ENCODE data around the gene ZBTB21. TPM values are rescaled to one million over a fixed set of nuclear protein-coding genes. Genes with fewer than 3 reads are reported as not detected.

ZBTB21 gene
- total RNA-seq, 2 experiments from 2014 or later = 18.0 to 18.4 TPM

DNA sequence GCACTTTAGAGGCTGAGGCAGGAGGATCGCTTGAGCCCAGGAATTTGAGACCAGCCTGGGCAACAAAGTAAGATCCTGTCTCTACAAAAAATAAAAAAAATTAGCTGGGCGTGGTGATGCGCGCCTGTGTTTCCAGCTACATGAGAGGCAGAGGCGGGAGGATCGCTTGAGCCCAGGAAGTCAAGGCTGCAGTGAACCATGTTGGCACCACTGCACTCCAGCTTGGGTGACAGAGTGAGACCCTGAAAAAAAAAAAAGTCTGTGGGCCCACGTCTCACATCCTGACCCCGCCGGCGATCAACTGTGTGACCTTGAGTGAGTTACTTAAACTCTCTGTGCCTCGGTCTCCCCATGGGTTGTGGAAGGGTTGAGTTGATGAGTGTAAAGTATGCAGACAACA is 12.7 kb upstream of the ZBTB21 start:
- Mint-ChIP-seq H3K4me1 (no peaks in the 10 kb centered on the region), H3K27me3 (peaks cover 2% of the 10 kb centered on the region), H3K27ac (no peak overlapping the region), H3K36me3 (ENCODE audit: low read depth) (no peaks in the 10 kb centered on the region), H3K4me3 (no peak overlapping the region), H3K9me3 (peaks cover 3% of the 10 kb centered on the region)
- ChIA-PET POLR2A (no interaction called here), CTCF (no interaction called here)
- no peak for DNase-seq

DNA sequence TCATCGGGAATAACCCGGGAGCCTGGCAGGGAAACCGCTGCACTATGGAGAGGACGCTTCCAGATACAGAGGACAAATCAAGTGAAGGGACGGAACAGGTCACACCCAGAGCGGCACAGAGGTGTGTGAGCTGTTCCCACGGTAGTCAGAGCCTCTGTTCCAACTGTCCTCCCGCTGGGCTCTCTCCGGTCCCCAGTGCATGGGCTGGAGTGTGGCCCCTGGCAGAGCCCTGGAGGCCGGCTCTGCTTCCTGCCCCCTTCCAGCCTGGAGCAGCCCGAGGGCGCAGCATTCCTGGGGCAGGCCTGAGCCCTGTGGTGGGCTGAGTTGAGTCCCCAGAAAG is 11.9 kb upstream of the ZBTB21 start:
- Mint-ChIP-seq H3K36me3 (ENCODE audit: low read depth) (no peaks in the 10 kb centered on the region), H3K27me3 (peaks cover 2% of the 10 kb centered on the region), H3K9me3 (peaks cover 3% of the 10 kb centered on the region), H3K4me1 (no peaks in the 10 kb centered on the region), H3K27ac (no peak overlapping the region), H3K4me3 (no peak overlapping the region)
- DNase-seq = no peak
- ChIA-PET POLR2A (no interaction called here), CTCF (no interaction called here)

DNA sequence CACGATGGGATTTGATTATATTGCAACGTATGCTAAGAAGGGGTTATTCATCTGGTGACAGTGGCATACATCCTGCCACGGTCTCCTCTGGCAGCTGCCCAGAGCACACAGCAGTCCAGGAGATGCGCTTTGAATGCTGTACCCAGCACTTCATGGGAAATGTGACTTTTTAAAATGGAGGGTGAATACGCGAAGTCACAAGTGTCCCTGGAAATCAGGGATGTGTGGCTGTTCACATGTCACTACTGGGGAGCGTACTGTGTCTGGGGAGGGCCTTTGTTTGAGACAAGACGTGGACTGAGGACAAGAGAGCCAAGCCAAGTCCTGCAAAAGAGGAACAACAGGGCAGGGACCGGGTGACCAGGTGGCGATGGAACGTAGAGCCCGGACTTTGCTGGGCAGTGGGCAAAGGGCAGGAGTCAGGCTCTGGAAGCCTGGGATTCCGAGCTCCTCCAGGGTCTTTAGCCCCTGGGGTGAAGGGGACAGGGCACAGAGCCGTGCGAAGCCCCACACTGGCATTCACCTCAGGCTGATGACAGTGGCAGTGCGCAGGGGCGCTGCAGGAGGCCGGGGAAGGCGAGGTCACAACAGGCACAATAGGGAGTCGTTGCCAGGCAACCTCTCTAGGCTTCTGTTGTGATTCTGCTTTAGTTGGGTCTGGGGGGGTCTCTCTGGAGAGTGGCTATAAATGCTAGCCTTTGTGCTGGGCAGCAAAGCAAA is 11.4 kb upstream of the ZBTB21 start:
- ChIA-PET CTCF (no interaction called here), POLR2A (no interaction called here)
- no peaks in the 10 kb centered on the region for H3K27me3 Mint-ChIP-seq
- H3K27ac Mint-ChIP-seq = no peak overlapping the region
- no peaks in the 10 kb centered on the region for H3K36me3 Mint-ChIP-seq (ENCODE audit: low read depth)
- no peak overlapping the region for H3K4me3 Mint-ChIP-seq
- H3K4me1 Mint-ChIP-seq = no peaks in the 10 kb centered on the region
- H3K9me3 Mint-ChIP-seq = no peaks in the 10 kb centered on the region
- no peak for DNase-seq

DNA sequence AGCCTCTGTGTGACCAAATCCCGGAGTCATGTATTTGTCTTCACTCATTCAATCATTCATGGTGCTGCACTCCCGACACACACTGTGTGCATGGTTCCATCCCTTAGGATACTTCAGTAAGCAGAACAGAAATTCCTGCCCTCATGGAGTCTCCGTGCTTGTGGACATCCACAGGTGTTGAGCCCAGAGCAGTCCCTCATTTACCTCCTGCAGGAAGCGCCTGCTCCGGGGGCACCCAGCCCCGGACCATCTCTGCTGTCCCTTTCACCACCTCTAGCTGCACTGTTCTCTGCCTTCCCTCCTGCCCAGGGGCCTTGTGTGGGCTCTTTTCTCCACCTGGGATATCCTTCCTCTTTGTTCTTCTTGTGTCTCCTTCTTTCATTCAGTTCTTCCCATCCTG is 9.5 kb upstream of the ZBTB21 start:
- DNase-seq = no peak
- POLR2A ChIA-PET = no interaction called here
- H3K4me1 Mint-ChIP-seq = no peaks in the 10 kb centered on the region
- CTCF ChIA-PET = no interaction called here
- H3K9me3 Mint-ChIP-seq = no peaks in the 10 kb centered on the region
- no peak overlapping the region for H3K4me3 Mint-ChIP-seq
- H3K36me3 Mint-ChIP-seq (ENCODE audit: low read depth) = no peaks in the 10 kb centered on the region
- H3K27me3 Mint-ChIP-seq = peaks cover 3% of the 10 kb centered on the region
- no peak overlapping the region for H3K27ac Mint-ChIP-seq

DNA sequence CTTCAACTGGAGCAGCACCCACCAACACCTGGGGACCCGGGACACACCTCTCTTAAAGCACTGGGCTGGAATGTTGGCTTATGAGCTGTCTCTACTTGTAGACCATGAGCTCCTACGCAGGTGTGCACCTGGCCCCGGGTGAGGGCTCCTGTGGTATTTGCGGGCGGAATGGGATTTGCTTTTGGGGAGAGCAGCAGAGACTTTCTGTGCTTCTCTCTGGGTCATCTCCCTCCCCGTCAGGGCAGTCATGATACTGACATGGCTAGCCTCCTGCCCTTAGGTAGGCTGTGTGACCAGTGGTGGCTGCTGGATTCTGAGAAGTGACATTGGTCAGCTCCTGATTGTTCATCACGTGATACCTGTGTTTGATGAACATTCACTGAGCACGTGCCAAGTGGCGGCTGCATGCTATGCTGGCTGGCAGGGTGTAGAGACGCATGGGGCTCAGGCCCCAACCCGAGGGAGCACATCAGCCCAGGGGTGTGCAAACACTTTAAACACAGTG is 9.0 kb upstream of the ZBTB21 start:
- POLR2A ChIA-PET = no interaction called here

DNA sequence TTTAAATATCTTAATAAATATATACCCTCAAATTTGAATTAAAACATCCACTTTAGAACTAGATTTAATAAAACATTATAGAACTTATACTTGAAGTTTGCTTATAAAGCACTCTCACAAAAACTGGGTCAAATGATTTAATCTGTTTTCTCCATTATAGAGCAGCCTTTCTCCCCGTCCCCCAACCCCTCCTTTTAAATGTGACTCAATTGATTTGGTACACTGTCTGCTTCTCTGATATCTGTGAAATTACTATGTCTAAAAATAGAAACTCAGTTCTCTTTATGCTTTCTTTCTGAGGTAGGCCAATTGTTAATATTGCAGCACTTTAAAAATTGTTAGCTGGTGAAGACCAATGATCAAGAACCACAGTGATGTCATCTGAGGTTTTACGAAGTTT is 6.9 kb upstream of the ZBTB21 start:
- POLR2A ChIA-PET = no interaction called here
- Mint-ChIP-seq H3K4me3 (no peak overlapping the region), H3K9me3 (no peaks in the 10 kb centered on the region), H3K27ac (no peak overlapping the region), H3K36me3 (ENCODE audit: low read depth) (no peaks in the 10 kb centered on the region), H3K27me3 (peaks cover 23% of the 10 kb centered on the region), H3K4me1 (no peaks in the 10 kb centered on the region)
- DNase-seq = no peak
- CTCF ChIA-PET = interaction anchor here (0.9 to 1.5 kb wide), 2 partner anchors 10 to 101 kb away, joined by 3 to 4 read pairs; no protein-coding TSS in a partner anchor

More for the DNA sequence above, 9.0 kb upstream of the ZBTB21 start:
- Mint-ChIP-seq H3K9me3 (no peaks in the 10 kb centered on the region), H3K4me3 (no peak overlapping the region), H3K27me3 (peaks cover 4% of the 10 kb centered on the region), H3K36me3 (ENCODE audit: low read depth) (no peaks in the 10 kb centered on the region), H3K27ac (no peak overlapping the region), H3K4me1 (no peaks in the 10 kb centered on the region)
- DNase-seq = no peak
- CTCF ChIA-PET = no interaction called here

DNA sequence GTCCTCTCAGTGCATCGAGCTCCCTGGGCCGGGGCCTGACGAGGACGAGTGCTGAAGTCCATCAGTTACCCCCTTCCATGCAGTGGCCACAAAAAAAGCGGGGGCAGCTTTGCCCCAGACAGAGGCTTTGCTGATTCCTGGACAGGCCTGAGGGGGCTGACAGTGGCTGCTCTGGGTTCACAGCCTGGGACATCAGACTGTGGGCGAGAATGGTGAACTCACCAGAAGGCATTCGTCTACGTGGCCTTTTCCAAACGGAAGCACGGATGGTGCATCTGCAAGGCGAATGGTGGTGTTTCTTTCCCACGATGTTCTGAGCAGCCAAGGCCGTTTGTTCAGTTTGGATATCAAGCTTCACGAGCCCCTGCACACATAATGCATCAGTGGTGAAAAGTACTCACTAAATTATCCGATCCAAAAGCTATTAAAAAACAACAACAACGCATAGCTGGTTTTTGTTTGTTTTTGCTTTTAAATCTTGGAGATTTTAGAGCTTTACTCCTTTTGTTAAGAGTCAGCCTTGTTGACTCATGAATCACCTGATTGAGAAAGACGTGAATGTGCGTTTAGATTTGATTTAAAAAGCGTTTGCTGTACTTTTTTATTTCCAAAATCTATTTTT is 6.3 kb upstream of the ZBTB21 start:
- H3K27ac Mint-ChIP-seq = no peak overlapping the region
- H3K4me1 Mint-ChIP-seq = no peaks in the 10 kb centered on the region
- H3K4me3 Mint-ChIP-seq = no peak overlapping the region
- H3K9me3 Mint-ChIP-seq = no peaks in the 10 kb centered on the region
- no peaks in the 10 kb centered on the region for H3K36me3 Mint-ChIP-seq (ENCODE audit: low read depth)
- peaks cover 28% of the 10 kb centered on the region for H3K27me3 Mint-ChIP-seq
- POLR2A ChIA-PET = no interaction called here
- CTCF ChIA-PET = interaction anchor here (0.9 to 1.5 kb wide), 2 partner anchors 9 to 101 kb away, joined by 3 to 4 read pairs; no protein-coding TSS in a partner anchor
- no peak for DNase-seq

DNA sequence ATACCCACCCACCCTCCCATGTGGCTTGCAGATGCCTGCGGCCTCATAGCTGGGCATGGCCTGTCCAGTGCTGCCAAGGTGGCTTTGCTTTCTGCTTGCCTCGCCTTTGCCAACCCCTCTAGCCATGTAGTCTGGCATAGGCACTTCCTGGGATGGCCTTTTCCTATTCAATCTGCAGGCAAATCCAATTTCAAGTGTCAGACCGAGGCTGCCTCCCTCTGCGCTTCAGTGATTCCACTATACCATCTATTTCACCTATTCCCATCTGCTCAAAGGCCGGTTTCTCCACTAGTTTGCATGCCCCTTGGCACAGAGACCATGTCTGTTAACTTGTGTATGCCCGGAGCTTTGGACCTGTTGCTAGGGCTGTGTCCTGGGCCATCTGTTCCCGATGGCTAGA is 3.8 kb upstream of the ZBTB21 start:
- no peak overlapping the region for H3K27ac Mint-ChIP-seq
- DNase-seq = no peak
- peaks cover 4% of the 10 kb centered on the region for H3K4me1 Mint-ChIP-seq
- H3K36me3 Mint-ChIP-seq (ENCODE audit: low read depth) = peaks cover 5% of the 10 kb centered on the region
- ChIA-PET CTCF (interaction anchor here (1.7 kb wide), 1 partner anchor 94 kb away, joined by 4 read pairs; no protein-coding TSS in a partner anchor), POLR2A (no interaction called here)
- H3K9me3 Mint-ChIP-seq = no peaks in the 10 kb centered on the region
- no peak overlapping the region for H3K4me3 Mint-ChIP-seq
- H3K27me3 Mint-ChIP-seq = peaks cover 31% of the 10 kb centered on the region

DNA sequence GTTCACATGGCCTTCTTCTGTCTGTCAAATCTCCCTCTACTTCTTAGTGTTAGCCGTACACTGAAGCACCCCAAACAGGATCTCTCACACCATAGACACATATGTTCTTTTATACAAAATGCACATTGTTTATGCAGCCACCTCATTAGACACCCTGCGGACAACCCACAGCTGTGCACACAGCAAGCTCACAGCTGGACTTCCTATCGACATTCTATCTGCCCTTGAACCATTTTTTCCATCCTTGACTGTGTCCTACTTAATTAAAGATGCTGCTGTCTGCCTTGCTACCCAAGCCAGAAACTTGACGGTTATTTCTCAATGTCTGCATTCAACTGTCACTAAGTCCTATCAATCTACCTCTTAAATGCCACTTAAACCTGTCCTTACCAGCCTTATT is 3.2 kb upstream of the ZBTB21 start:
- POLR2A ChIA-PET = no interaction called here
- Mint-ChIP-seq H3K27ac (no peak overlapping the region), H3K4me3 (no peak overlapping the region), H3K36me3 (ENCODE audit: low read depth) (peaks cover 5% of the 10 kb centered on the region), H3K9me3 (no peaks in the 10 kb centered on the region), H3K4me1 (peaks cover 7% of the 10 kb centered on the region), H3K27me3 (peaks cover 31% of the 10 kb centered on the region)
- no peak for DNase-seq
- CTCF ChIA-PET = interaction anchor here (1.7 kb wide), 1 partner anchor 95 kb away, joined by 4 read pairs; no protein-coding TSS in a partner anchor

DNA sequence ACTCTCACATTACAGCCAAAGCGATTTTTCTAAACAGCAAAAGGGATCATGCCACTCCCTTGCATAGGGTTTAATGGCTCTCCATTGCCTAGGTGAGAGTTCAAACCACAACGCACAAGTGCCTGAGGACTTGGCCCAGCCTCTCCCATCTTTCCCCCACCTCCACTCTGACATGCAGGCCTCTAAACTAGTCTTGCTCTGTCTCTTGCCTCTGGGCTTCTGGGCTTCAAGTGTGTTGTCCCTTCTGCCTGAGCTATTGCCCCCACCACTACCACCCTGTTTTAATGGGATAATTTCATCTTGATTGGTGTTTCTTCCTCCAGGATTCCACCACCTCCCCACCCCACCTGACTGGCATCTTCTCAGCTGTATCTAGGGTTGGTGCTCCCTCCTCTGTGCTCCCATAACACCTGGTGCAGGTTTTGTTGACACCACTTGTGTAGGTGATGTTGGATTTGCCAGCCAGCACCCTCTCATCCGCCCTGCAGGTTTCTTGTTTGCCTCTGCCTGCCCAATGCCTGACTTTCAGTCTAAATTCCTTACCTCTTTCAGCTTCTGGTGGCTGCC is 2.7 kb upstream of the ZBTB21 start:
- peaks cover 7% of the 10 kb centered on the region for H3K36me3 Mint-ChIP-seq (ENCODE audit: low read depth)
- POLR2A ChIA-PET = interaction anchor here (1.3 kb wide), 1 partner anchor 51 kb away, joined by 4 read pairs; no protein-coding TSS in a partner anchor
- CTCF ChIA-PET = interaction anchor here (1.2 to 1.7 kb wide), 2 partner anchors 95 kb away, joined by 4 read pairs; no protein-coding TSS in a partner anchor
- no peak overlapping the region for H3K27ac Mint-ChIP-seq
- no peak overlapping the region for H3K4me3 Mint-ChIP-seq
- DNase-seq = no peak
- H3K27me3 Mint-ChIP-seq = peaks cover 31% of the 10 kb centered on the region
- no peaks in the 10 kb centered on the region for H3K9me3 Mint-ChIP-seq
- H3K4me1 Mint-ChIP-seq = peaks cover 9% of the 10 kb centered on the region

DNA sequence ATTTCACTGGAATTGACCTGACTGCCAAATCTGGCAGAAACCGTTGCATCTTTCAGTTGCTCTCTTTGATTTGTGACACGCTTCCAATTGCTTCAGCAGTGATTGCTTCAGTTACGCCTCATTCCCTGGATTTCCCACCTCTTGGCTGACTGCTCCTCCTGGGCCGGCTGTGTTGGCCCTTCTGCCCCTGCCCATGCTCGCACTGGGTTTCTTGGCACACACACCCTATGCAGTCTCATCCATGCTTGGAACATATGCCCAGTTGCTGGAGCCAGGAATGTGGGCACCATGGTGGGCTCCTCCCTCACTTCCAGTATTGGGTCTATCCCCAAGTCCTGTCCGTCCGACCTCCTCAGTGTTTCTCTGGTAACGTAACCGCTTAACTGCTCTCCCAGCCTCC is 2.2 kb upstream of the ZBTB21 start:
- no peak overlapping the region for H3K4me3 Mint-ChIP-seq
- no peak overlapping the region for H3K27ac Mint-ChIP-seq
- H3K36me3 Mint-ChIP-seq (ENCODE audit: low read depth) = peaks cover 12% of the 10 kb centered on the region
- ChIA-PET CTCF (interaction anchor here (1.2 kb wide), 1 partner anchor 95 kb away, joined by 4 read pairs; no protein-coding TSS in a partner anchor), POLR2A (interaction anchor here (1.3 to 1.4 kb wide), 3 partner anchors 47 to 52 kb away, joined by 4 to 5 read pairs (median 4); no protein-coding TSS in a partner anchor)
- H3K9me3 Mint-ChIP-seq = no peaks in the 10 kb centered on the region
- H3K27me3 Mint-ChIP-seq = peaks cover 31% of the 10 kb centered on the region
- H3K4me1 Mint-ChIP-seq = peaks cover 14% of the 10 kb centered on the region
- no peak for DNase-seq

DNA sequence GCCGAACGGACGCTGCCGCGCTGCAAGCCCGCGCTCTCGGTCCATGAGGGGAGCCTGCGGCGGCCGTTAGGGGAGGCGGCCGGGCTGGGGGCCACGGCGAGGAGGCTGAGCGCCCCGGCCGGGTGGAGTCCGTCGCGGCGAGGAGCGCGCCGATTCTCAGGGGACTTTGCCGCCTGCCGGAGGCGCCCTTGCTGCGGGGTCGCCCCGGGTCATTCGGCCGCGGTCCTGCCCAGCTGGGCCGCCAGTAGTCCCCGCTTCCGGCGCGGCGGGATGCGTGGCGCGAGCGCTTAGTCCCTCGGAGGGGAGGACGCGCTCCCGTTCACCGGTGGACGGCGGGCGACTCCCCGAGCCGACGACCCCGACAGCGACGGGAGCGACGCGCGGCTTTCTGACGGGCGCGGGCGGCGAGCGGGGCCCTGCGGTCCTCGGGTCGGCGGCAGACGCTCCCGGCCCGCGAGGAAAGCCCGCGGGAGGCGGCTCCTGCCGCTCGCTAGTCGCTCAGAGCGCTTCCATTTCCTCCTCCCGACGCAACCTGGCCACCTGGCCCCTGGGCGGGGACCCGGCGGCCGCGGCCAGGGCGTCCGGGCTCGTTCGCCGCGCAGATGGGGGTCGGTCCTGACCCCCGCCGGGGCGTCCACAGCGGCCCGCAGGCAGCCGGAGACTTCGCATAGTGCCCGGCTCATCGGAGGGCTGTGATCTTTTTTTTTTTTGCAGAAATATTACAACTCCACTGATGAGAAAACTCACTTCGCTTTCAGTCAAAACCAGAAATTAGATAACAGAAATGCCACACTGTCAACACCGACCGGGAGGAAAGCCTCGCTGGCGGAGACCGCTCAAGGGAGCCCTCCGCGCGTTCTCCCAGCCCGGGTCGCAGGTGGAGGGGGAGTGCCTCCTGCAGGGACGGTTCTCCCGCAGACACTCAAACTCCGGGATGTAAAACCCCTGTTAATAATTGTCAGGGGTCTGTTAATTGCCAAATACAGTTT is 641 bp upstream of the ZBTB21 start:
- H3K27me3 Mint-ChIP-seq = peaks cover 29% of the 10 kb centered on the region
- POLR2A ChIA-PET = interaction anchor here (1.0 to 2.8 kb wide), 5 partner anchors 8 to 52 kb away, joined by 4 to 28 read pairs (median 4); no protein-coding TSS in a partner anchor
- peak overlapping the region; percentile 88 for H3K4me3 Mint-ChIP-seq
- H3K4me1 Mint-ChIP-seq = peaks cover 18% of the 10 kb centered on the region
- H3K36me3 Mint-ChIP-seq (ENCODE audit: low read depth) = peaks cover 21% of the 10 kb centered on the region
- no peaks in the 10 kb centered on the region for H3K9me3 Mint-ChIP-seq
- H3K27ac Mint-ChIP-seq = peak overlapping the region; percentile 34
- CTCF ChIA-PET = no interaction called here
- peak; percentile 26 for DNase-seq
